SK-N-SH (cell line): ENCODE results near the gene SSR4. TPM values are rescaled to one million over a fixed set of nuclear protein-coding genes. Genes with fewer than 3 reads are reported as not detected.

Experiments
- CTCF ChIA-PET: fragments of 300-600, 350-600 bp; formaldehyde crosslinking; extraction: SDS; loops from one replicate; lab custom pipeline; 2021; lab: Yijun Ruan, JAX
- POLR2A ChIA-PET: fragments of 350-600 bp; sonication (Branson Sonifier 250); formaldehyde crosslinking; extraction: SDS; loops from one replicate; lab custom pipeline; 2020; ENCODE audit warnings: antibody characterized with exemption, inconsistent platforms; lab: Yijun Ruan, JAX
- DNase-seq: peaks from one replicate; pipeline ENCODE4 v3.0.0; 2012
- H2AFZ ChIP-seq: fragments of 200-600 bp; sonication (generic); 2 replicates; pipeline ENCODE4 v1.8.1; 2016; ENCODE audit warnings: antibody characterized with exemption, mild to moderate bottlenecking, low read depth
- H3F3A ChIP-seq: fragments of 200-600 bp; sonication (generic); replicated peaks from 2 replicates; pipeline ENCODE3; 2016; ENCODE audit warnings: antibody characterized with exemption, mild to moderate bottlenecking; ENCODE audit not compliant: insufficient read depth
- H3K27ac ChIP-seq, 2 experiments: fragments of 200-500 bp in 1 of 2; fragments of 200-600 bp in 1 of 2; sonication (Bioruptor generic) in 1 of 2; sonication (generic), shearing (Covaris generic) in 1 of 2; 2 replicates each; pipeline versions ENCODE4 v1.5.1 to v1.6.1; 2014 to 2016; ENCODE audit warnings: low read depth in 2 of 2, inconsistent platforms in 1 of 2, low read length in 1 of 2, mild to moderate bottlenecking in 1 of 2, mixed read lengths in 1 of 2
- H3K27me3 ChIP-seq: fragments of 200-600 bp; sonication (generic), shearing (Covaris generic); 2 replicates; pipeline ENCODE4 v1.6.1; 2016; ENCODE audit warnings: mixed run types; ENCODE audit not compliant: insufficient read depth
- H3K36me3 ChIP-seq, 2 experiments: fragments of 200-500 bp in 1 of 2; fragments of 200-600 bp in 1 of 2; sonication (Bioruptor generic) in 1 of 2; sonication (generic) in 1 of 2; replicated peaks in 1 of 2; 2 replicates each; pipeline versions ENCODE3 to v1.5.1; 2014 to 2016; ENCODE audit warnings: low read length in 1 of 2, mild to moderate bottlenecking in 1 of 2; ENCODE audit not compliant: insufficient read depth in 2 of 2, control insufficient read depth in 1 of 2
- H3K4me1 ChIP-seq, 2 experiments: fragments of 200-500 bp in 1 of 2; fragments of 200-600 bp in 1 of 2; sonication (Bioruptor generic) in 1 of 2; sonication (generic), shearing (Covaris generic) in 1 of 2; 2 replicates each; pipeline versions ENCODE4 v1.5.1 to v1.6.1; 2014 to 2016; ENCODE audit warnings: low read depth in 1 of 2, low read length in 1 of 2, mixed run types in 1 of 2; ENCODE audit not compliant: insufficient read depth in 2 of 2, control insufficient read depth in 1 of 2
- H3K4me2 ChIP-seq: fragments of 200-600 bp; sonication (generic), shearing (Covaris generic); 2 replicates; pipeline ENCODE4 v1.6.1; 2017; ENCODE audit warnings: mixed run types
- H3K4me3 ChIP-seq, 2 experiments: fragments of 200-500 bp in 1 of 2; fragments of 200-600 bp in 1 of 2; sonication (Bioruptor generic) in 1 of 2; sonication (generic), shearing (Covaris generic) in 1 of 2; 2 replicates each; pipeline versions ENCODE4 v1.5.1 to v1.8.1; 2014 to 2016; ENCODE audit warnings: low read depth in 2 of 2, inconsistent platforms in 1 of 2, low read length in 1 of 2, mild to moderate bottlenecking in 1 of 2, mixed read lengths in 1 of 2, moderate library complexity in 1 of 2
- H3K79me2 ChIP-seq: fragments of 200-600 bp; sonication (generic); 2 replicates; pipeline ENCODE4 v1.8.1; 2017; ENCODE audit warnings: mild to moderate bottlenecking; ENCODE audit not compliant: insufficient read depth
- H3K9ac ChIP-seq: fragments of 200-600 bp; sonication (generic); 2 replicates; pipeline ENCODE4 v1.6.1; 2017; ENCODE audit warnings: mixed run types
- H3K9me2 ChIP-seq: fragments of 200-600 bp; sonication (generic); 2 replicates; pipeline ENCODE4 v1.6.1; 2017; ENCODE audit warnings: mixed run types
- H3K9me3 ChIP-seq: fragments of 200-600 bp; sonication (generic); 2 replicates; pipeline ENCODE4 v1.6.1; 2017; ENCODE audit warnings: mixed run types, mild to moderate bottlenecking, moderate library complexity
- H4K20me1 ChIP-seq: fragments of 200-600 bp; sonication (generic); 2 replicates; pipeline ENCODE4 v1.6.1; 2017; ENCODE audit warnings: mild to moderate bottlenecking, mixed run types; ENCODE audit not compliant: insufficient read depth
- CHD2 ChIP-seq: fragments of 150-350 bp; IDR thresholded peaks from 2 replicates; pipeline ENCODE4 v1.6.1; 2018; ENCODE audit warnings: low read length; ENCODE audit not compliant: partially characterized antibody
- CTCF ChIP-seq: fragments of 200-600 bp; sonication (generic); IDR thresholded peaks from 2 replicates; pipeline ENCODE4 v1.6.1; 2017; ENCODE audit warnings: antibody characterized with exemption, mild to moderate bottlenecking, moderate library complexity
- EP300 ChIP-seq, 2 experiments: IDR thresholded peaks; 2 replicates each; pipeline versions ENCODE4 v1.4.0 to v1.6.1; 2012; ENCODE audit warnings: borderline replicate concordance in 1 of 2, low read depth in 1 of 2, low read length in 1 of 2
- EZH2phosphoT487 ChIP-seq: fragments of 200-600 bp; sonication (generic); IDR thresholded peaks from 2 replicates; pipeline ENCODE4 v1.6.1; 2017; ENCODE audit warnings: low read depth, mixed run types, mild to moderate bottlenecking, antibody characterized with exemption, moderate library complexity, borderline replicate concordance
- FOXJ3 ChIP-seq: sonication (generic); formaldehyde crosslinking; IDR thresholded peaks from 2 replicates; pipeline ENCODE4 v1.5.1; 2020; ENCODE audit warnings: mild to moderate bottlenecking, missing genetic modification reagents
- FOXM1 ChIP-seq: IDR thresholded peaks from 2 replicates; pipeline ENCODE4 v1.4.0; 2012; ENCODE audit warnings: low read depth, mild to moderate bottlenecking
- GABPA ChIP-seq: IDR thresholded peaks from 2 replicates; pipeline ENCODE4 v1.4.0; 2012; ENCODE audit warnings: low read depth, mild to moderate bottlenecking
- GATA2 ChIP-seq: sonication (generic); formaldehyde crosslinking; IDR thresholded peaks from 2 replicates; pipeline ENCODE4 v1.5.0; 2020; ENCODE audit warnings: mild to moderate bottlenecking, missing genetic modification reagents
- MEF2A ChIP-seq: IDR thresholded peaks from 2 replicates; pipeline ENCODE4 v1.4.0; 2012; ENCODE audit warnings: low read depth, borderline replicate concordance
- MXI1 ChIP-seq: IDR thresholded peaks from 2 replicates; pipeline ENCODE4 v1.6.1; 2012; ENCODE audit warnings: mild to moderate bottlenecking, low read depth, low read length, improper control_type of control experiment
- NRF1 ChIP-seq: IDR thresholded peaks from 2 replicates; pipeline ENCODE4 v1.6.1; 2012; ENCODE audit warnings: low read depth, mild to moderate bottlenecking, low read length
- PBX3 ChIP-seq: IDR thresholded peaks from 2 replicates; pipeline ENCODE4; 2012
- RFX5 ChIP-seq: IDR thresholded peaks from 2 replicates; pipeline ENCODE4 v1.6.1; 2012; ENCODE audit warnings: mild to moderate bottlenecking, improper control_type of control experiment, low read length
- TCF12 ChIP-seq: IDR thresholded peaks from 2 replicates; pipeline ENCODE4 v1.4.0; 2012
- WGBS: methylation state at CpG from one replicate; pipeline ENCODE4 v1.1.6; 2017; ENCODE audit warnings: low lambda C conversion rate; 5-methylcytosine and 5-hydroxymethylcytosine counted together
- polyA plus RNA-seq, 3 experiments: library from polyadenylated mRNA; depleted of rRNA; stranded (reverse); fragments of >200 nt; gene quantifications; 2 replicates each; pipeline ENCODE4 v1.2.3, GENCODE V29; 2012
- TF ChIP-seq, protein P1 (sequence below): IDR thresholded peaks from 2 replicates; pipeline ENCODE4 v1.6.1; 2012; ENCODE audit warnings: mild to moderate bottlenecking, low read depth, low read length, moderate library complexity

The SSR4 gene
- polyA plus RNA-seq, 1 of the 3 experiments (the other 2 are of a cell fraction), result 367 TPM

GRCh38 chrX:153768311-153769157, 25.9 kb upstream of the SSR4 start:
- peaks cover 2 to 27% of the 10 kb centered on the region in 2 experiments; a peak in 1 of 4 replicates for H3K4me1 ChIP-seq
- TF ChIP-seq CTCF, result peak; percentile 20; the same call in 1 of the 2 replicates
- TF ChIP-seq PBX3, result no peak
- no peak overlapping the region for H3K4me3 ChIP-seq
- H3K27ac ChIP-seq, result no peak overlapping the region
- no peaks in the 10 kb centered on the region for H3K9me2 ChIP-seq
- 58% methylated on average over 12 of the region's 22 CpGs for WGBS
- H2AFZ ChIP-seq, result no peak overlapping the region
- H3K9me3 ChIP-seq, result no peaks in the 10 kb centered on the region
- H4K20me1 ChIP-seq, result peaks cover 8% of the 10 kb centered on the region; the same call in 1 of the 2 replicates
- peak; percentile 44 for DNase-seq
- H3K27me3 ChIP-seq, result no peaks in the 10 kb centered on the region
- no peaks in the 10 kb centered on the region for H3F3A ChIP-seq
- no peak overlapping the region for H3K9ac ChIP-seq
- H3K36me3 ChIP-seq, result peaks cover 0 to 4% of the 10 kb centered on the region in 2 experiments
- H3K79me2 ChIP-seq, result peaks cover 6% of the 10 kb centered on the region; the same call in 1 of the 2 replicates
- H3K4me2 ChIP-seq, result no peak overlapping the region
- ChIA-PET POLR2A (no interaction called here), CTCF (interaction anchor here (0.7 to 10.2 kb wide), 3 partner anchors 10 to 180 kb away, joined by 4 to 134 read pairs (median 8); partner anchors contain the start of gene RENBP)

DNA sequence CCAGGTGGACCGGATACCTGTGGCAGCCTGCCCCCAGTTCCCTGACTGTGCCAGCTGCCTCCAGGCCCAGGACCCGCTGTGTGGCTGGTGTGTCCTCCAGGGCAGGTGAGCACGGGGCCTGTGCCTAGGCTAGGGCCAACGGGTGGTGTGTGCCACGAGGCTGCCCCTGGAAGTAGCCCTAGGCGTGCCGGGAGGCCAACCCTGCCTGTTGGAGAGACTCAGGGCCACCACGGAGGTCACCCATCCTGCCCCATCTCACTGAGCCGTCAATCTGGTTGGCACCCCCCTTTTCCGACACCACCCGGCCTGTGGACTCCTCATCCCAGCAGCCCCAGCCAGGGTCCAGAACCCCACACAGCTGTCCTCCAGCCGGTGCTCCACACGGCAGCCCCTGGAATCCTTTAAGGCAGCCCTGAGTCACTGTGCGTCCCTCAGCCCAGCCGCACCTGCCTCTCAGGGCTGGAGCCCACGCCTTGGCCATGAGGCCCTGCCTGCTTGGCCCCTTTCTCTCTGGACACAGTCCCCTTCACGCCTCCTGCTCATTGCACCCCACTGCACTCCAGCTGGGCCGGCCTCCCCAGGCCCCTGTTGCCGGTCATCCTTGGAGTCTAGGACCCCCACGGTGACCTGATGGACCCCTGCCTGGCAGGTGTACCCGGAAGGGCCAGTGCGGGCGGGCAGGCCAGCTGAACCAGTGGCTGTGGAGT, 25.2 kb upstream of the SSR4 start:
- Histone ChIP-seq H3K9me3 (no peaks in the 10 kb centered on the region), H3K4me2 (no peak overlapping the region), H3K9ac (no peak overlapping the region), H4K20me1 (0 out of 2 replicates have a peak, but pooled peaks cover 6% of the 10 kb centered on the region), H3F3A (no peaks in the 10 kb centered on the region), H3K4me1 (peaks cover 2 to 24% of the 10 kb centered on the region in 2 experiments; a peak in 1 of 4 replicates), H3K27me3 (no peaks in the 10 kb centered on the region), H3K4me3 (no peak overlapping the region), H3K9me2 (no peaks in the 10 kb centered on the region), H3K27ac (no peak overlapping the region), H2AFZ (no peak overlapping the region), H3K79me2 (peaks cover 6% of the 10 kb centered on the region; the same call in 1 of the 2 replicates), H3K36me3 (peaks cover 0 to 4% of the 10 kb centered on the region in 2 experiments)
- TF ChIP-seq RFX5 (no peak), EP300 (IDR thresholded peaks at IDR 0.05; ENCODE audit: borderline replicate concordance in 1 of 2, low read depth in 1 of 2, low read length in 1 of 2) (no peak), FOXM1 (no peak), FOXJ3 (CRISPR knock-in tag) (no peak), GATA2 (no peak), EZH2phosphoT487 (no peak), CHD2 (no peak), GABPA (no peak), MXI1 (no peak), TCF12 (no peak), MEF2A (no peak), NRF1 (no peak)
- TF ChIP-seq, protein P1, sequence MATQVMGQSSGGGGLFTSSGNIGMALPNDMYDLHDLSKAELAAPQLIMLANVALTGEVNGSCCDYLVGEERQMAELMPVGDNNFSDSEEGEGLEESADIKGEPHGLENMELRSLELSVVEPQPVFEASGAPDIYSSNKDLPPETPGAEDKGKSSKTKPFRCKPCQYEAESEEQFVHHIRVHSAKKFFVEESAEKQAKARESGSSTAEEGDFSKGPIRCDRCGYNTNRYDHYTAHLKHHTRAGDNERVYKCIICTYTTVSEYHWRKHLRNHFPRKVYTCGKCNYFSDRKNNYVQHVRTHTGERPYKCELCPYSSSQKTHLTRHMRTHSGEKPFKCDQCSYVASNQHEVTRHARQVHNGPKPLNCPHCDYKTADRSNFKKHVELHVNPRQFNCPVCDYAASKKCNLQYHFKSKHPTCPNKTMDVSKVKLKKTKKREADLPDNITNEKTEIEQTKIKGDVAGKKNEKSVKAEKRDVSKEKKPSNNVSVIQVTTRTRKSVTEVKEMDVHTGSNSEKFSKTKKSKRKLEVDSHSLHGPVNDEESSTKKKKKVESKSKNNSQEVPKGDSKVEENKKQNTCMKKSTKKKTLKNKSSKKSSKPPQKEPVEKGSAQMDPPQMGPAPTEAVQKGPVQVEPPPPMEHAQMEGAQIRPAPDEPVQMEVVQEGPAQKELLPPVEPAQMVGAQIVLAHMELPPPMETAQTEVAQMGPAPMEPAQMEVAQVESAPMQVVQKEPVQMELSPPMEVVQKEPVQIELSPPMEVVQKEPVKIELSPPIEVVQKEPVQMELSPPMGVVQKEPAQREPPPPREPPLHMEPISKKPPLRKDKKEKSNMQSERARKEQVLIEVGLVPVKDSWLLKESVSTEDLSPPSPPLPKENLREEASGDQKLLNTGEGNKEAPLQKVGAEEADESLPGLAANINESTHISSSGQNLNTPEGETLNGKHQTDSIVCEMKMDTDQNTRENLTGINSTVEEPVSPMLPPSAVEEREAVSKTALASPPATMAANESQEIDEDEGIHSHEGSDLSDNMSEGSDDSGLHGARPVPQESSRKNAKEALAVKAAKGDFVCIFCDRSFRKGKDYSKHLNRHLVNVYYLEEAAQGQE, result no peak
- DNase-seq, result peak; percentile 12
- POLR2A ChIA-PET, result no interaction called here
- CTCF ChIA-PET, result no interaction called here
- 40% methylated on average over 11 of the region's 23 CpGs for WGBS
